UCSD-AML1 (cell line): ENCODE measurements around the gene KRT71.

Experiments
- DNase-seq: peaks from one replicate; lab custom pipeline; 2025; ENCODE audit not compliant: unreplicated experiment; lab: John Stamatoyannopoulos, UW

The KRT71 gene

DNA sequence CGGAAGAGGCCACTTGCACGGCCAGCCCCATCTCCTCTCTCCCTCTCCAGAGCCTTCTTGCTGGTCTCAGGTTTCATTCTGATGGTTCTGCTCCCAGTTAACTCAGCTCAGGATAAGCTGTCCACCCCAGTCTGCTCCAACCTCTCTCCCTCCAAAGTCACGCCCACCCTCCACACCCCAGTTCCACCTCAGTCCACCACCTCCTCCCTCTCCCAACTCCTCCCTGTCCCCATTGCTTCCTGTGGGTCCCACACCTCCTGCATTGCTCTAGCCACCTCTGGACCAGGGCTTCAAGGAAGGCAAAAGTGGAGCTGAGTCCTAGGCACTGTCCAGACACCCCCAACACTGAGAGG lies 13.1 kb downstream of the KRT71 start:
- no peak for DNase-seq

DNA sequence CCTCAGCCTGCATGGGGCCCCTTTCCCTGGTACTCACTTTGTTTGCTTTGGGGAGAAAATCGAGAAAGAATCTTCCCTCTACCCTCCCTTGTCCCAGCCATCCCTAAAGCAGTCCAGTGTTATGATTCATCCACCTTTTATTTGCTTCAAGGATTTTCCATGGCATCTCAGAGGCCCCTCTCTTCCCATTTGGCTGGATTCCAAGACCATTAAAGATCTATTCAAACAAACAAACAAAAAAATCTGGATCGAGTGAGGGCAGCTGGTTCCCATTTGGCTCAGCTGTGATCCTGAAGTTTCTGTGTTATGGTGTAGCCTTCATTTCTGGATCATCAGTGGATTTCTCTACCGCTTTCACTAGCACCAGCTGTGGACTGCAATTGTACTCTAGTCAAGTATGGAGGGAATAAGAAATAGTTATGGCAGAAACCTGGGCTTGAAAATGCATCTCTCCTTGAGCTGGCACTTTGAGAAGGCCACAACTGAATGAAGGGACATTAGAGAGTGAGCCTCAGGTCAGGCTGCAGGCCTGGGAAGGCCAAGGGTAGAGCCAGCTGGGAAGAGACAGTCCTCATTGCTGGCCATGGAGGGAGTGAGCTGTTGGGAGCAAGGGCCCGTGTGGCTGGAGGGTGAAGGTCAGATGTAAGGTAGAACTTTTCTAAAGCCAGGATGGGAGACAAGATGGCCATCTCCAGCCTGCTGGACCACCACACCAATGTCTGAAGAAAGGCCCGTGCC lies 13.7 kb downstream of the KRT71 start:
- DNase-seq, result no peak

DNA sequence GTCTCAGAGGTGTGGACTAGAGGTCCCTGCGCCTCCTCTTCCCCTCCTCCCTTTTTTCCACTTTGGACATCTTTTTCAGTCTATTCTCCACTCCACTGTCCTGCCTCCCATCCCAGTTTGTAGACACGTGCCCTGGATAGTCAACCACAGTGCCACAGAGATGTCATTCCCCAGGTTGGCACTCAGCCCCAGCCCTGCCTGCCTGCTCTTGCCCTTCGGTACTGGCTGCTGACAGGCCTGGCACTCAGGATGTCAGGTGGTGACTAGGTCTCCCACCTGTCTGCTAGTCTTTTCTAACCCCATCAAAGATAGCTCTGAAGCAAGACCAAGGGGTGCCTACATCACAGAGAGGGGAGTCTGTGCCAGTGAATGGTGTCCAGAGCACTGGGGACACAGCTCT lies 15.8 kb downstream of the KRT71 start:
- no peak for DNase-seq

GRCh38 chr12:52535574-52535973 lies 17.4 kb downstream of the KRT71 start:
- no peak for DNase-seq

- no peak for DNase-seq
Observed at GRCh38 chr12:52534482-52534881, 18.5 kb downstream of the KRT71 start.

- no peak for DNase-seq
Observed at GRCh38 chr12:52533686-52534470, 19.1 kb downstream of the KRT71 start.

- DNase-seq, result no peak
Observed at GRCh38 chr12:52532636-52533035, 20.3 kb downstream of the KRT71 start.

DNA sequence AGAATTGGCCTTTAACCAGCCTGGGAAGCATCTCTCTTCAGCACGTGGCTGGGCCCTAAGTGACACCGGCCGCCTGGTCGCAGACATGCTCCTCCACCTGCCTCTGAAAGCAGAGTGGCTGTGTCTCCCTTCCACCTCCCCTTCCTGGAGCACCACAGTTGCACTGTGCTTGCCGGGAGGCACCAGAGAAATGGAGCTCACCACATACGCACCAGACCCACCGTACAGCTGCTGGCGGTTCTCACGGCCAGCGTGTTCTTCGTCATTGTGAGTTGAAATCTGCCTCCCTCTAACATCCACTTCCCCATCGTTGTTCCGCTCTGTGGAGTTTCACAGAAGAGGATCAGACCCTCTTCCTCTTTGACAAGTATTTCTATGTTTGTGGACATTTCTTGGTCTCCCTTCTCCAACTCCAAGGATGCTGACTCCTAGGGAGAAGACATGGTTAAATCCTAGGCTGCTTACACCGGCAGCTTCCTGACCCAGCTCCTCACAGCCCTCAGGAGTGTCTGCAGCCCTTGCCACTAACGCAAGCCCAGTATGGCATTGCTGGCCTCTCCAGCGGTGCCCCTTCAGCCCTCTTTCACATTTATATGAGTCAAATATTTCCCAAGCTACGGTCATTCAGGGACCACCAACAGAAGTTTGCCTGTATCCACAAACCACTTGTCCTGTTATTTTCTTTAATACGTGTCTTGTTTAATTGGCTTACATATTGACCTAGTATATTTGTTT lies 21.2 kb downstream of the KRT71 start:
- no peak for DNase-seq

DNA sequence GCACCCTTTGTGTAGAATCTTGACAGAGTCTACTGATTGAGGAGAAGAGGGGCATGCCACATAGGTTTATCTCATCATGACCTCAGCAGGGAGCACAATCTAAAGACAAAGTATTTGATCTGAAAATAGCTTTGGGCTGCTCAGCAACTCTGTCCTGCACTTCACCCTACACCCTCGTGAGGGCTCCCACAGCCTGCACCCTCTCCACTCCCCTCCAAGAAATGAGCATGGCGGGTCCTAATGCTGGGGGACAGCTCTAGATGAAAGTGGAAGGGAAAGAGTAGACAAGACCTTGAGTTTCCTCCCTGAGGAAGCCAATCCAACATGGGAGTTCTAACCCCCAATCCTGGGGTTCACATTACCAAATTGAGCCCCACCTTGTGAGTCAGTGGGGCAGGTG lies 22.0 kb downstream of the KRT71 start:
- DNase-seq, result no peak

GRCh38 chr12:52530366-52530765 lies 22.6 kb downstream of the KRT71 start:
- DNase-seq, result no peak

DNA sequence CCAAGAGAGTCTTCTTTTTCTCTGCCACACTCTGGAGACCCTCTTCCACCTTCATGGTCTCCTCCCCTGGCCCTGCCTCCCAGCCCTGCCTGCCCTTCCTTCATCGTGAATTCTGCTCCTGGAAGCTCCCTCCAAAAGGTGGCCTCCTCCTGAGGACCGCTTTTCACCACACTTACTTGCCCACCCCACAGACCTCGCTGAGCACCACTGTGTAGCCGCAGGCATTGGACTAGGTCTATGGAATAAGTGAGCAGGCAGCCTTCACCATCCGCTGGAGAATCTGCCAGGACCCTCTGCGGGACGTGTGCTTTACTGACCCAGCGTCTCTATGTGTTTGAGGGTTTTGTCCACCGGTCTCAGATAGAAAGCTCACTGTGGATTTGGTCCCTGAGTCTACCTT lies 23.1 kb downstream of the KRT71 start:
- DNase-seq, result no peak

GRCh38 chr12:52529417-52529816 lies 23.5 kb downstream of the KRT71 start:
- no peak for DNase-seq

- no peak for DNase-seq
Observed at GRCh38 chr12:52528641-52529143, 24.3 kb downstream of the KRT71 start.

DNA sequence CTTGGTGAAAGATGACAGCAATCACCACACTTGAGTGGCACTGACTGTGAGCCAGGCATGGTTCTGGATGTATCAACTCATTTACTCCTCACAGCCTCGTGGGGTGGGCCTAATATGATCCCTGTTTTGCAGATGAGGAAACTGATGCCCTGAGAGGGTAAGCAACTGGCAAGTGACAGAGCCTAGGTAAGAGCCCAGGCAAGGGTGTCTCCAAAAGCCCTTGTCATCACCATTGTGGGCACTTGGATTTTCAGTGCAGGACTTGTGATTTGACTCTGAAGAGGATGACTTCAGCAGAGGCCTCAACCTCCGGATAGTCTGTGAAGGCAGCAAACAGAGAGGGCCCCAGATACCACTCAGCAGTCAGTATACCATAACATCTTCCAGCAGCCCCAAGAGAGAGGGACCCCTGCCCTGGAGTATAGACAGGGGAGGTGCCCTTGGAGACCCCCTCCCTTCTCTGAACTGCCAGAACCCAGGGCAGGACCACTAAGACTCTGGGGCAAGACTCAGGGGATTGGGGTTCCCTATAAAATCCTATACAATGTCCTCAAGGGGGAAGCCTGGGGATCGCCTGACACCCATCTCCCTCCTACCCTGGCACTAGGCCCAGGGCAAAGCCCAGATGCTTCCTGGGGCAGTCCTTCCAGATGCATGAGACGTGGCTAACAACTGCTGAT lies 25.7 kb downstream of the KRT71 start:
- DNase-seq, result no peak

- no peak for DNase-seq
Observed at GRCh38 chr12:52526511-52526951, 26.4 kb downstream of the KRT71 start.

- DNase-seq, result no peak
Observed at GRCh38 chr12:52525661-52526499, 27.1 kb downstream of the KRT71 start.

GRCh38 chr12:52524898-52525591 lies 27.9 kb downstream of the KRT71 start:
- DNase-seq, result no peak

DNA sequence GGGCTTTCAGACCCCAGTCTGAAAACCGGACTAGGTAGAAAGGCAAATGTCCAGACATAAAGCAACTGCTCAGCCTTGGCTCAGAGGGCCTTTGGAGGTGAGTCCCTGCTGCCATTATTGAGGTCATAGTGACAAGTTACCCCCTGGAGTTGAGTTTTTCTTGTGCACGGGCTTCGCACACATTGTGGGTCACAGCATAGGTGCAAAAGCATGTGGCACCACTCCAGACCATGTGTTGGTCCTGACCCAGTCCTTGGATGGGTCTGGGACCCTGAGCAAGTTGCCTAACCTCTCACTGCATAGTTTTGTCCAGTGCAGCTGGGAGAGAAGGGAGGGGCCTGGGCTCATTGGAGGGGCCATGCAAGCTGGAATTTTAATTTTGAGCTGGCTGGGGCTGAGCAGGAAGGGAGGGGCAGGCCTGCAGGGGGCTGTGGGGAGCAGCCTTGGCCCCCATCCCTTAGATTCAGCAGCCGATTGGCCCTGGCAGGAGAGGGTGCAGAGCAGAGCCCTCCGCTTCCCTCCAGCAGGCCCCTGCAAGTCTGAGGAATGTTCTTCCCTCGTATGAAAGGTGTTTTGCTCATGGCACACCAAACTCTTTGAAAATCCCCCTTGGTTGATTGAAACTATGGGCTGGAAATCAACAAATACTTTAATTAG lies 28.6 kb downstream of the KRT71 start:
- DNase-seq, result no peak

- no peak for DNase-seq
Observed at GRCh38 chr12:52523824-52524223, 29.1 kb downstream of the KRT71 start.
